H1 (cell line): ENCODE data around the gene RAB11FIP5. TPM values are rescaled to one million over a fixed set of nuclear protein-coding genes. Genes with fewer than 3 reads are reported as not detected.

Source experiments
- CTCF ChIA-PET: fragments of 300-600 bp; sonication (Branson Sonifier 250); formaldehyde crosslinking; loops from one replicate; lab custom pipeline; 2021; ENCODE audit not compliant: partially characterized antibody; lab: Charles Lee
- POLR2A ChIA-PET: fragments of 300-600 bp; sonication (Branson Sonifier 250); formaldehyde crosslinking; loops from one replicate; lab custom pipeline; 2021; ENCODE audit warnings: inconsistent platforms; ENCODE audit not compliant: partially characterized antibody; lab: Charles Lee
- DNase-seq, 2 experiments: peaks; one replicate each; pipeline versions ENCODE4 v3.0.0 to v3.0.0-alpha.2; 2010 to 2022; ENCODE audit warnings: low spot score in 2 of 2, low read depth in 1 of 2, mixed read lengths in 1 of 2
- FAIRE-seq: peaks from 2 replicates; lab custom pipeline; 2011; peaks lifted over from hg19 to GRCh38; lab: Jason Lieb, UNC
- H2AFZ ChIP-seq: 2 replicates; pipeline ENCODE4 v1.8.1; 2012; ENCODE audit warnings: low read length, inconsistent platforms
- H2AK5ac ChIP-seq: 2 replicates; pipeline ENCODE4 v1.6.1; 2013; ENCODE audit warnings: low read depth, low read length
- H2BK120ac ChIP-seq: replicated peaks from 2 replicates; pipeline ENCODE3; 2013; ENCODE audit warnings: low read depth, low read length, inconsistent platforms
- H2BK12ac ChIP-seq: 2 replicates; pipeline ENCODE4 v1.6.1; 2013; ENCODE audit warnings: low read depth, low read length
- H2BK15ac ChIP-seq: 2 replicates; pipeline ENCODE4 v1.6.1; 2013; ENCODE audit warnings: low read length
- H2BK20ac ChIP-seq: 2 replicates; pipeline ENCODE4 v1.6.1; 2013; ENCODE audit warnings: low read length
- H2BK5ac ChIP-seq: 2 replicates; pipeline ENCODE4 v1.6.1; 2013; ENCODE audit warnings: low read depth, low read length
- H3K14ac ChIP-seq: 2 replicates; pipeline ENCODE4 v1.6.1; 2013; ENCODE audit warnings: inconsistent platforms; ENCODE audit not compliant: insufficient read length
- H3K18ac ChIP-seq: 2 replicates; pipeline ENCODE4 v1.6.1; 2013; ENCODE audit warnings: low read length; ENCODE audit errors: extremely low read depth
- H3K23ac ChIP-seq: 2 replicates; pipeline ENCODE4 v1.6.1; 2013; ENCODE audit warnings: inconsistent platforms; ENCODE audit not compliant: insufficient read length
- H3K23me2 ChIP-seq: 2 replicates; pipeline ENCODE4 v1.6.1; 2013; ENCODE audit warnings: low read depth, low read length
- H3K27ac ChIP-seq: 2 replicates; pipeline ENCODE4 v1.6.1; 2011; ENCODE audit warnings: low read depth, low read length, inconsistent platforms
- H3K27me3 ChIP-seq, 4 experiments: replicated peaks in 1 of 4; 1 replicate in 1 of 4; 2 replicates in 3 of 4; pipeline versions ENCODE4 v1.6.1 to v1.8.1; 2011 to 2013; ENCODE audit warnings: low read length in 3 of 4, mild to moderate bottlenecking in 3 of 4, inconsistent platforms in 2 of 4, mixed read lengths in 2 of 4, moderate library complexity in 1 of 4; ENCODE audit not compliant: control insufficient read depth in 3 of 4, insufficient read depth in 3 of 4; ENCODE audit errors: extremely low read depth in 1 of 4
- H3K36me3 ChIP-seq, 4 experiments: 2 replicates each; pipeline versions ENCODE4 v1.6.1 to v1.8.1; 2011 to 2013; ENCODE audit warnings: mild to moderate bottlenecking in 4 of 4, low read length in 3 of 4, moderate library complexity in 2 of 4, control low read depth in 1 of 4, inconsistent platforms in 1 of 4; ENCODE audit not compliant: insufficient read depth in 4 of 4, control insufficient read depth in 2 of 4
- H3K4ac ChIP-seq: replicated peaks from 2 replicates; pipeline ENCODE3; 2013; ENCODE audit warnings: low read length, low read depth, mixed read lengths, inconsistent platforms; ENCODE audit not compliant: insufficient read length
- H3K4me1 ChIP-seq, 4 experiments: replicated peaks in 1 of 4; 1 replicate in 1 of 4; 2 replicates in 3 of 4; pipeline versions ENCODE4 v1.6.1 to v1.8.1; 2011 to 2013; ENCODE audit warnings: low read length in 3 of 4, inconsistent platforms in 2 of 4, mixed read lengths in 1 of 4; ENCODE audit not compliant: insufficient read depth in 4 of 4, control insufficient read depth in 3 of 4
- H3K4me2 ChIP-seq, 2 experiments: 2 replicates each; pipeline versions ENCODE4 v1.6.1 to v1.8.1; 2011 to 2013; ENCODE audit warnings: low read depth in 2 of 2, low read length in 2 of 2, control low read depth in 1 of 2, inconsistent platforms in 1 of 2, mild to moderate bottlenecking in 1 of 2; ENCODE audit not compliant: insufficient read depth in 1 of 2
- H3K4me3 ChIP-seq, 4 experiments: fragments of 200-600, 300-600 bp in 1 of 4; sonication (generic), shearing (Covaris generic), sonication (Bioruptor Twin) in 1 of 4; 2 replicates each; pipeline versions ENCODE4 v1.5.1 to v1.8.1; 2011 to 2016; ENCODE audit warnings: low read length in 4 of 4, low read depth in 3 of 4, control low read depth in 2 of 4, inconsistent platforms in 2 of 4, mild to moderate bottlenecking in 2 of 4, mixed read lengths in 1 of 4, moderate library complexity in 1 of 4; ENCODE audit not compliant: insufficient read depth in 2 of 4; ENCODE audit errors: extremely low read depth in 1 of 4
- H3K56ac ChIP-seq: replicated peaks from 2 replicates; pipeline ENCODE3; 2013; ENCODE audit warnings: low read depth, mild to moderate bottlenecking, mixed read lengths, low read length, inconsistent platforms; ENCODE audit not compliant: insufficient read length
- H3K79me1 ChIP-seq: 2 replicates; pipeline ENCODE4 v1.6.1; 2013; ENCODE audit warnings: low read depth, low read length, control low read depth
- H3K79me2 ChIP-seq, 2 experiments: 2 replicates each; pipeline versions ENCODE4 v1.6.1 to v1.8.1; 2012 to 2013; ENCODE audit warnings: low read length in 2 of 2, mild to moderate bottlenecking in 2 of 2, inconsistent platforms in 1 of 2; ENCODE audit not compliant: insufficient read depth in 2 of 2, control insufficient read depth in 1 of 2
- H3K9ac ChIP-seq, 4 experiments: replicated peaks in 1 of 4; 1 replicate in 1 of 4; 2 replicates in 3 of 4; pipeline versions ENCODE4 v1.6.1 to v1.8.1; 2011 to 2013; ENCODE audit warnings: low read depth in 3 of 4, low read length in 3 of 4, control low read depth in 2 of 4, mild to moderate bottlenecking in 2 of 4, moderate library complexity in 2 of 4, inconsistent platforms in 1 of 4; ENCODE audit errors: extremely low read depth in 1 of 4
- H3K9me3 ChIP-seq, 2 experiments: 2 replicates each; pipeline versions ENCODE4 v1.6.1 to v1.8.1; 2012 to 2013; ENCODE audit warnings: mild to moderate bottlenecking in 2 of 2, moderate library complexity in 2 of 2, control low read depth in 1 of 2, inconsistent platforms in 1 of 2, low read depth in 1 of 2, low read length in 1 of 2, mixed read lengths in 1 of 2; ENCODE audit not compliant: insufficient read depth in 2 of 2
- H4K20me1 ChIP-seq, 2 experiments: replicated peaks in 1 of 2; 2 replicates each; pipeline versions ENCODE3 to v1.8.1; 2011 to 2013; ENCODE audit warnings: inconsistent platforms in 2 of 2, low read length in 2 of 2, mild to moderate bottlenecking in 1 of 2; ENCODE audit not compliant: insufficient read depth in 2 of 2, control insufficient read depth in 1 of 2
- H4K5ac ChIP-seq: 2 replicates; pipeline ENCODE4 v1.6.1; 2013; ENCODE audit warnings: low read length, low read depth, mixed read lengths, inconsistent platforms; ENCODE audit not compliant: insufficient read length
- H4K8ac ChIP-seq: 2 replicates; pipeline ENCODE4 v1.8.0; 2013; ENCODE audit warnings: mild to moderate bottlenecking, moderate library complexity, low read length, inconsistent platforms; ENCODE audit not compliant: insufficient read depth; ENCODE audit errors: extremely low read depth
- H4K91ac ChIP-seq: replicated peaks from 2 replicates; pipeline ENCODE3; 2013; ENCODE audit warnings: low read length, mixed read lengths, inconsistent platforms; ENCODE audit not compliant: insufficient read length
- ATF3 ChIP-seq: IDR thresholded peaks from 2 replicates; pipeline ENCODE4 v1.6.1; 2011; ENCODE audit warnings: low read depth, mild to moderate bottlenecking, low read length; ENCODE audit not compliant: insufficient read depth
- CTBP2 ChIP-seq: IDR thresholded peaks from 2 replicates; pipeline ENCODE4 v1.7.0; 2011; ENCODE audit warnings: borderline replicate concordance, mild to moderate bottlenecking, moderate library complexity, mixed read lengths, low read length; ENCODE audit not compliant: insufficient read depth, insufficient read length
- EGR1 ChIP-seq: IDR thresholded peaks from 2 replicates; pipeline ENCODE4 v1.6.1; 2011; ENCODE audit warnings: low read depth, low read length, borderline replicate concordance
- FOSL1 ChIP-seq: IDR thresholded peaks from 2 replicates; pipeline ENCODE4 v1.6.1; 2011; ENCODE audit warnings: mild to moderate bottlenecking, low read depth, low read length, moderate library complexity; ENCODE audit not compliant: insufficient read depth
- HDAC2 ChIP-seq, 2 experiments: fragments of 300-600 bp in 1 of 2; sonication (generic) in 1 of 2; IDR thresholded peaks; 2 replicates each; pipeline ENCODE4 v1.6.1; 2011 to 2012; ENCODE audit warnings: low read depth in 2 of 2, low read length in 2 of 2, mild to moderate bottlenecking in 2 of 2, moderate library complexity in 2 of 2, borderline replicate concordance in 1 of 2, inconsistent platforms in 1 of 2
- JUN ChIP-seq: IDR thresholded peaks from 2 replicates; pipeline ENCODE4 v1.6.1; 2011; ENCODE audit warnings: low read depth, mild to moderate bottlenecking, improper control_type of control experiment, low read length
- POU5F1 ChIP-seq: IDR thresholded peaks from 2 replicates; pipeline ENCODE4 v1.6.1; 2011; ENCODE audit warnings: low read depth, mild to moderate bottlenecking, low read length, moderate library complexity
- RXRA ChIP-seq: IDR thresholded peaks from 2 replicates; pipeline ENCODE4 v1.6.1; 2011; ENCODE audit warnings: low read depth, mild to moderate bottlenecking, low read length, moderate library complexity; ENCODE audit not compliant: insufficient read depth
- USF2 ChIP-seq: IDR thresholded peaks from 2 replicates; pipeline ENCODE4 v1.6.1; 2011; ENCODE audit warnings: low read length, improper control_type of control experiment
- WGBS, 2 experiments: shearing (Covaris generic) in 1 of 2; methylation state at CpG; one replicate each; pipeline versions ENCODE4 v1.1.6 to v1.1.7; 2013 to 2015; ENCODE audit warnings: low lambda C conversion rate in 2 of 2, mixed read lengths in 2 of 2, inconsistent platforms in 1 of 2, low coverage in 1 of 2, missing lambda C conversion rate in 1 of 2; ENCODE audit not compliant: insufficient replicate concordance in 2 of 2, insufficient coverage in 1 of 2, insufficient read length in 1 of 2; ENCODE audit errors: extremely low coverage in 1 of 2, missing lambda C conversion rate in 1 of 2; 5-methylcytosine and 5-hydroxymethylcytosine counted together
- polyA plus RNA-seq, 7 experiments: library from polyadenylated mRNA; depleted of rRNA in 3 of 7; stranded (reverse) in 5 of 7; unstranded in 2 of 7; fragments of >200 nt in 5 of 7; fragments of 200-250 nt in 2 of 7; gene quantifications; 1 replicate in 5 of 7; 2 replicates in 1 of 7; 4 replicates in 1 of 7; pipeline versions ENCODE4 v1.2.1 to v1.2.3, GENCODE V29; 2011 to 2013; ENCODE audit warnings: missing spikeins in 2 of 7, mixed read lengths in 2 of 7
- total RNA-seq: library from RNA; stranded (reverse); fragmentation: NEBNext Ultra II Directional; extraction: Animal tissue kit (Norgen Biotek cat#: 25700); gene quantifications from 2 replicates; pipeline ENCODE4 v1.2.1, GENCODE V29; 2021

The RAB11FIP5 gene
- total and polyA plus RNA-seq, 2 of the 8 experiments (the other 6 are each of a cell fraction or from before 2014, with no cell fraction given), result 6.3 to 17.0 TPM

DNA sequence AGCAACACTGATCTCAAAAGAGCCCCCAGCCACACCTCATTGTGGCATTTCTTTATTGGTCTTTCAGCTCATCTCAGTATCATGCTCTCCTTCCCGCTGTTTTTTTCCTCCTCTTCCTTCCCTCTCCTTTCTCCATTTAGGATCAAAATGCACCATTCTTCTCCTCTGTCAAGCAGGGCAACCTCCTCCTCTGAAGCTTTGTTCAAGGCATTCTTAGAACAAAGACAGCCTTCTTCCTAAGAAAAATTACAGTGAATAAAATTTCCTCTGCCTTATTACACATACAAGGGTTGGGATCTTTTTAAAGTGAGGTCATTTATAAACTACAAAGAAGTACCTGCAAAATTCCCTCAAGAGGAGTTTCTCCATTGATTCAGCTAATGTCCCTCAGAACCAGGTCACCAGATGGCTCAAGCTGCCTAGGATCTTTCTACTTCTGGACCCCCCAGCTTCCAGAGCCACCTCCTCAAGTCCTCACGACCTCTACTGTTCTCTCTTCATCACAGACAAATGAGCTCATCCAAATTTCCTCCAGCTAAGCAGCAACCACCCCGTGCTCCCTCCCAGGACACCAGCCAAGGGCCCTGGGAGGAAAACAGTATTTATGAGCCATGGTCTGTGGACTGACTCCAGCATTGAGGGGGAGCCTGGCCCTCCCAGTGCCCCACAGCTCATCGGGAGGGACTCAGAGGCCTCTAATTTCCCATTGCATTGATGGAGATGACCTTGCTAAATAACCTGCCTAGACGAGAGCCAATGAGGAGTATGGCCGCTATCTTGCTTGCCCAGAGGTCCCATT lies 59.2 kb downstream of the RAB11FIP5 start:
- Histone ChIP-seq H3K36me3 (peaks cover 0 to 18% (median 7%) of the 10 kb centered on the region in 4 experiments; a peak in 6 of 8 replicates), H2AK5ac (no peak overlapping the region), H3K79me1 (0 out of 2 replicates have a peak, but pooled peaks cover 3% of the 10 kb centered on the region), H2BK12ac (no peak overlapping the region), H4K8ac (no peak overlapping the region), H3K79me2 (no peaks in the 10 kb centered on the region), H4K20me1 (no peaks in the 10 kb centered on the region), H4K5ac (no peak overlapping the region), H3K4me2 (no peak overlapping the region), H3K23me2 (no peaks in the 10 kb centered on the region), H2BK20ac (no peak overlapping the region), H3K4me3 (no peak overlapping the region), H2BK120ac (no peak overlapping the region), H3K4ac (no peak overlapping the region), H3K27ac (no peak overlapping the region), H3K23ac (no peak overlapping the region), H2AFZ (no peak overlapping the region), H4K91ac (no peak overlapping the region), H3K27me3 (no peaks in the 10 kb centered on the region), H3K56ac (no peak overlapping the region), H2BK5ac (no peak overlapping the region), H3K14ac (no peak overlapping the region), H3K9ac (no peak overlapping the region), H3K9me3 (peaks cover 7 to 14% of the 10 kb centered on the region in 2 experiments; a peak in 2 of 4 replicates), H3K18ac (no peak overlapping the region), H3K4me1 (peaks cover 0 to 7% (median 3%) of the 10 kb centered on the region in 4 experiments; a peak in 4 of 7 replicates), H2BK15ac (no peak overlapping the region)
- DNase-seq (no peak), FAIRE-seq (no peak)
- POLR2A ChIA-PET, result interaction anchor here (0.8 to 1.8 kb wide), 3 partner anchors 9 to 18 kb away, joined by 3 to 5 read pairs (median 4); partner anchors contain the start of gene SFXN5
- CTCF ChIA-PET, result interaction anchor here (0.7 to 3.4 kb wide), 8 partner anchors 9 to 220 kb away, joined by 3 to 14 read pairs (median 4); no protein-coding TSS in a partner anchor
- WGBS, 2 experiments, result 86% methylated on average over 6 of the region's 6 CpGs; no CpG with 5 or more reads in 1 of the 2 experiments
- TF ChIP-seq ATF3 (no peak), JUN (no peak), RXRA (no peak), HDAC2 (IDR thresholded peaks at IDR 0.05; ENCODE audit: borderline replicate concordance in 1 of 2, low read depth in 2 of 2, low read length in 2 of 2) (no peak), CTBP2 (no peak), EGR1 (no peak), USF2 (no peak), POU5F1 (no peak), FOSL1 (no peak)
